Adrenal gland (tissue), 12 donors: ENCODE results near the gene PHYH. TPM values are rescaled to one million over a fixed set of nuclear protein-coding genes. Genes with fewer than 3 reads are reported as not detected.

Experiments
- DNase-seq, 7 donors: peaks; one replicate each; pipeline ENCODE4 v3.0.0-alpha.2; 2019 to 2020
- H3K27ac ChIP-seq, 5 donors: fragments of 200-600 bp; sonication (generic) in 4 of 5; 1 replicate in 3 of 5; 2 replicates in 2 of 5; pipeline versions ENCODE4 v1.5.1 to v1.8.0; 2016 to 2020; ENCODE audit warnings: mild to moderate bottlenecking in 1 of 5
- H3K27me3 ChIP-seq: fragments of 200-600 bp; 2 replicates; pipeline ENCODE4 v1.8.0; 2021
- H3K36me3 ChIP-seq, 2 donors: fragments of 200-600 bp; replicated peaks in 1 of 2; 1 replicate in 1 of 2; 2 replicates in 1 of 2; pipeline versions ENCODE4 v1.5.1 to v1.8.0; 2018 to 2022
- H3K4me1 ChIP-seq, 2 donors: fragments of 200-600 bp; replicated peaks in 1 of 2; 1 replicate in 1 of 2; 2 replicates in 1 of 2; pipeline versions ENCODE4 v1.5.1 to v1.8.0; 2018 to 2021
- H3K4me3 ChIP-seq, 4 donors: fragments of 200-600 bp; sonication (generic) in 3 of 4; one replicate each; pipeline ENCODE4 v1.5.1; 2016 to 2018
- H3K9me3 ChIP-seq, 3 donors: fragments of 200-600 bp; sonication (generic) in 1 of 3; replicated peaks in 1 of 3; 1 replicate in 2 of 3; 2 replicates in 1 of 3; pipeline versions ENCODE4 v1.5.1 to v1.8.0; 2016 to 2021
- POLR2A ChIP-seq, 2 donors: fragments of 450-650 bp; IDR thresholded peaks; one replicate each; pipeline ENCODE4 v1.6.1; 2017; ENCODE audit warnings: antibody characterized with exemption in 2 of 2, mild to moderate bottlenecking in 2 of 2, moderate library complexity in 1 of 2
- WGBS, 4 donors: extraction: QIAGEN DNeasy Blood & Tissue Kit in 2 of 4; methylation state at CpG; one replicate each; pipeline versions ENCODE4 v1.1.5 to v1.1.7; 2013 to 2017; 5-methylcytosine and 5-hydroxymethylcytosine counted together
- intact Hi-C, 2 donors: fragments of 100-400 bp; cut with DNase I; formaldehyde crosslinking; loops; one replicate each; pipeline versions ENCODE4 v1.14.1 to v1.15.0; 2022 to 2023
- polyA plus RNA-seq, 3 donors: library from polyadenylated mRNA; stranded (reverse); fragments of 200-250 nt in 2 of 3; fragments of 350-450 nt in 1 of 3; fragmentation: Illumina TruSeq in 1 of 3; extraction: RNeasy Lipid Tissue Mini Kit (QIAGEN cat#74804) in 1 of 3; gene quantifications; one replicate each; pipeline ENCODE4 v1.2.3, GENCODE V29; 2013 to 2014
- total RNA-seq, 9 donors: library from RNA; depleted of rRNA in 4 of 9; stranded (reverse); fragments of >200 nt in 4 of 9; fragments of 120-200 nt in 1 of 9; fragmentation: NEBNext Ultra II Directional in 1 of 9; extraction: Animal tissue kit (Norgen Biotek cat#: 25700) in 1 of 9; gene quantifications; one replicate each; pipeline versions ENCODE4 v1.1.0 to v1.2.4, GENCODE V29; 2013 to 2023
- TF ChIP-seq, protein P1 (sequence below), 6 experiments: fragments of 450-650 bp in 4 of 6; fragments of 200-600 bp in 2 of 6; sonication (generic) in 1 of 6; IDR thresholded peaks; 1 replicate in 5 of 6; 2 replicates in 1 of 6; pipeline versions ENCODE4 v1.5.1 to v1.8.0; 2016 to 2021; ENCODE audit warnings: antibody characterized with exemption in 6 of 6, mild to moderate bottlenecking in 2 of 6, moderate library complexity in 1 of 6
- donor health status: healthy with polysubstance abuse.
- donor health status: Bipolar disorder and iron deficiency.
- donor health status: DM: yes; HTN: yes; CAD: no.
- donor health status: DM: no; HTN: no; CAD: no.
- donor health status: DM: no; HTN: no; CAD: no.
- donor health status: DM: yes; HTN: yes; CAD: no.

Gene PHYH
- total and polyA plus RNA-seq, 12 donors: 44.2 to 140 (median 71.6) TPM

DNA sequence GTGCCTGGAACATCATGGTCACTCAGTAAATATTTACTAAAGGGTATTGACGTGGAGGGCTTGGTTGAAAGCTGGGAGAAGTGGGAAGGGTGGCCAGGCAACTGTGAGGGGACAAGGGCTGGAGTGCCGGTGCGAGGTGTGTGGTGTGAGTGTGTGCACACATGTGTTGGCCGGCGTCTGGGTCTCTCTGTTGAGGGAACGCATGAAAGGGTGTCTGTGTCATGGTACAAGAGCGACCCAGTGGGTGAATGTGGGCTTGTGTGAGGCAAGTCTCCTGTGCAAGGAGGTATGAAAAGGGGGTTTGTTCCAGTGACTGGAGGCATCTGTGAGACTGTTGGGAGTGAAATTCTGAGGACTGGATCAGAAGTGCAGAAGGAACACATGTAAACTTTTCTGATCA is 36.3 kb downstream of the PHYH start:
- Histone ChIP-seq H3K4me1 (no peaks in the 10 kb centered on the region), H3K27ac (no peak overlapping the region), H3K4me3 (no peak overlapping the region), H3K9me3 (no peaks in the 10 kb centered on the region), H3K36me3 (no peaks in the 10 kb centered on the region), H3K27me3 (no peaks in the 10 kb centered on the region)
- 81 to 84% (median 82%) methylated on average over 7 of the region's 7 CpGs for WGBS, 4 donors
- intact Hi-C loops: no loop called here
- DNase-seq: no peak
- TF ChIP-seq, protein P1, sequence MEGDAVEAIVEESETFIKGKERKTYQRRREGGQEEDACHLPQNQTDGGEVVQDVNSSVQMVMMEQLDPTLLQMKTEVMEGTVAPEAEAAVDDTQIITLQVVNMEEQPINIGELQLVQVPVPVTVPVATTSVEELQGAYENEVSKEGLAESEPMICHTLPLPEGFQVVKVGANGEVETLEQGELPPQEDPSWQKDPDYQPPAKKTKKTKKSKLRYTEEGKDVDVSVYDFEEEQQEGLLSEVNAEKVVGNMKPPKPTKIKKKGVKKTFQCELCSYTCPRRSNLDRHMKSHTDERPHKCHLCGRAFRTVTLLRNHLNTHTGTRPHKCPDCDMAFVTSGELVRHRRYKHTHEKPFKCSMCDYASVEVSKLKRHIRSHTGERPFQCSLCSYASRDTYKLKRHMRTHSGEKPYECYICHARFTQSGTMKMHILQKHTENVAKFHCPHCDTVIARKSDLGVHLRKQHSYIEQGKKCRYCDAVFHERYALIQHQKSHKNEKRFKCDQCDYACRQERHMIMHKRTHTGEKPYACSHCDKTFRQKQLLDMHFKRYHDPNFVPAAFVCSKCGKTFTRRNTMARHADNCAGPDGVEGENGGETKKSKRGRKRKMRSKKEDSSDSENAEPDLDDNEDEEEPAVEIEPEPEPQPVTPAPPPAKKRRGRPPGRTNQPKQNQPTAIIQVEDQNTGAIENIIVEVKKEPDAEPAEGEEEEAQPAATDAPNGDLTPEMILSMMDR (IDR thresholded peaks at IDR 0.05): no peak

DNA sequence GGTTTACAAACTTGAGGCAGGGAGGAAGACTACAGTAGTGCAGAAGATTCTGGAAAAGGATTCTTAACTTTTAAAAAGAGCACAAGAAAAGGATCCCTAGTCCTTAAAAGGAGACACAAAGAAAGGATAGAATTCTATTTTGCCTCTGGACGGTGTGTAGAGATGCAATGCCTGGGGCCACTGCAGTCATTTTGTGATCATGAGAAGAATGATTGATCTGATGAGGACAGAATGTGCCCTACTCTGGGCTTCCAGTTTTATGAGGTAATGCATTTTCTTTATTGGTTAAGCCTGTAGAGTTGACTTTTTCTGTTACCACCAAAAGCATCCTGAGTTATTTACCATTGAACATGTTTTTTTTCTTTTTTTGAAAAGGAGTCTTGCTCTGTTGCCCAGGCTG is 37.4 kb downstream of the PHYH start:
- no peak for DNase-seq
- no peak overlapping the region for H3K27ac ChIP-seq
- H3K36me3 ChIP-seq: no peaks in the 10 kb centered on the region
- H3K9me3 ChIP-seq: no peaks in the 10 kb centered on the region
- no peaks in the 10 kb centered on the region for H3K27me3 ChIP-seq
- 80 to 92% (median 90%) methylated on average over 1 of the region's 1 CpG for WGBS, 4 donors
- no peaks in the 10 kb centered on the region for H3K4me1 ChIP-seq
- H3K4me3 ChIP-seq: no peak overlapping the region
- TF ChIP-seq, protein P1 (IDR thresholded peaks at IDR 0.05): no peak
- no peak for TF ChIP-seq POLR2A (IDR thresholded peaks at IDR 0.05)
- intact Hi-C loops: no loop called here

DNA sequence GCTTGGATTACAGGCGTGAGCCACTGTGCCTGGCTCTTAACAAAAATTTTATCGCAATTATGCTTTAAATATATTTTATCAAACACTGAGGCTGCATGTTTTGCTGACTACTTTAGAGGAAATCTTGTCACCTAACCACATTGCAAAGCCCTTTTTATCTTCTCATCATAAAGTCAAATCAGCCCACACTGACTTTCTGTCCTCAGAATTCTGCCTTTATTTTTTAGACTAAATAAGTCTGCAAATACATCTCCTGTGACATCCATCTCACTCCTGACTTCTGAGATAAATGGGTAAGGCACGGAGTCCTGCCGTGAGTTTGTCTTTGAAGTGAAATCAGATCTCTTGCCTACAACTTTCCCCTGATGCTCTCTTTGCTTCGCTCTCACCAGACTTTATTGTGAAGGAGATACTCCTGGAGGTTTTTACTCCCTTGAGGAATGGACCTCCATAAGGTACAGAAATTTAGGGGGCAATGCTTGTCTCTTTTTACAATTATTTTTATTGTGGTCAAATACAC is 42.2 kb downstream of the PHYH start:
- 67 to 84% (median 83%) methylated on average over 5 of the region's 5 CpGs for WGBS, 4 donors
- Histone ChIP-seq H3K4me3 (no peak overlapping the region), H3K27me3 (no peaks in the 10 kb centered on the region), H3K9me3 (no peaks in the 10 kb centered on the region), H3K4me1 (no peaks in the 10 kb centered on the region), H3K27ac (no peak overlapping the region), H3K36me3 (no peaks in the 10 kb centered on the region)
- DNase-seq: no peak
- intact Hi-C loops: no loop called here
- TF ChIP-seq POLR2A (IDR thresholded peaks at IDR 0.05): no peak
- TF ChIP-seq, protein P1 (IDR thresholded peaks at IDR 0.05): no peak

DNA sequence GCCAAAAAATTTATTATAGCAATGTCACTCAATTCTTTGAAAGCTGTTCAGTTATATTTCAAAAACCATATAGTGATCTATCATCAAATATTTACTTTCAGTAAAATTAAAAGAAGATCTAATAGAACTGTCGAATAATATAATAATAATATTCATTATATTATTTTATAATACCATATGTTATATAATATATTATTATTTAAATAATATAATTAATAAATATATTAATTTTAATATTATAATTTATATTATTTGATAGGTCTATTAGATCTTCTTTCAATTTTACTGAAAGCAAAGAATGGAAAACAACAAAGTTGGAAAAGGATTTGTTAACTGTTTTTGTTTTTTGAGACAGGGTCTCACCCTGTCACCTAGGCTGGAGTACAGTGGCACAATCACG is 43.2 kb downstream of the PHYH start:
- intact Hi-C loops: no loop called here
- Histone ChIP-seq H3K27me3 (no peaks in the 10 kb centered on the region), H3K9me3 (no peaks in the 10 kb centered on the region), H3K27ac (no peak overlapping the region), H3K4me3 (no peak overlapping the region), H3K36me3 (no peaks in the 10 kb centered on the region), H3K4me1 (no peaks in the 10 kb centered on the region)
- 79 to 92% (median 82%) methylated on average over 2 of the region's 2 CpGs for WGBS, 4 donors
- DNase-seq: no peak
- TF ChIP-seq, protein P1 (IDR thresholded peaks at IDR 0.05): no peak
